HEK293 (cell line): ENCODE results near the gene DLGAP4.

Experiments
- CTCF ChIA-PET: fragments of 350-600 bp; formaldehyde crosslinking; extraction: SDS; loops from one replicate; lab custom pipeline; 2021; ENCODE audit warnings: antibody characterized with exemption; lab: Yijun Ruan, JAX
- POLR2A ChIA-PET: fragments of 300-600 bp; formaldehyde crosslinking; extraction: SDS; loops from one replicate; lab custom pipeline; 2020; ENCODE audit warnings: antibody characterized with exemption, inconsistent platforms; lab: Yijun Ruan, JAX
- H3K27ac ChIP-seq: fragments of 200-500 bp; sonication (Bioruptor generic); 2 replicates; pipeline ENCODE4 v1.5.1; 2014; ENCODE audit warnings: low read depth, low read length, control low read depth, inconsistent platforms; ENCODE audit errors: extremely low read depth
- H3K36me3 ChIP-seq, 2 experiments: fragments of 200-500 bp in 1 of 2; sonication (Bioruptor generic) in 1 of 2; 1 replicate in 1 of 2; 2 replicates in 1 of 2; pipeline ENCODE4 v1.5.1; 2014 to 2017; ENCODE audit warnings: inconsistent platforms in 2 of 2, low read length in 2 of 2; ENCODE audit not compliant: control insufficient read depth in 2 of 2, insufficient read depth in 1 of 2
- H3K4me1 ChIP-seq: fragments of 200-500 bp; sonication (Bioruptor generic); 2 replicates; pipeline ENCODE4 v1.5.1; 2014; ENCODE audit warnings: mild to moderate bottlenecking, low read length, inconsistent platforms; ENCODE audit not compliant: control insufficient read depth, insufficient read depth
- H3K4me3 ChIP-seq: 2 replicates; pipeline ENCODE4 v1.5.1; 2011; ENCODE audit warnings: low read depth, mild to moderate bottlenecking, control low read depth, low read length, moderate library complexity
- H3K9me3 ChIP-seq: fragments of 200-500 bp; sonication (Bioruptor generic); 2 replicates; pipeline ENCODE4 v1.5.1; 2014; ENCODE audit warnings: low read depth, low read length, inconsistent platforms; ENCODE audit not compliant: control insufficient read depth, insufficient read depth
- AEBP2 ChIP-seq: fragments of 450-650 bp; formaldehyde crosslinking; IDR thresholded peaks from 2 replicates; pipeline ENCODE4 v1.5.1; 2016; ENCODE audit warnings: missing biosample characterization, missing genetic modification characterization, borderline replicate concordance
- ELK4 ChIP-seq: IDR thresholded peaks from 2 replicates; pipeline ENCODE4 v1.6.1; 2011; ENCODE audit warnings: mild to moderate bottlenecking, low read depth, low read length, borderline replicate concordance
- KLF16 ChIP-seq: fragments of 450-650 bp; formaldehyde crosslinking; IDR thresholded peaks from 2 replicates; pipeline ENCODE4 v1.5.1; 2017; ENCODE audit warnings: missing biosample characterization, missing genetic modification characterization
- KLF7 ChIP-seq: fragments of 450-650 bp; formaldehyde crosslinking; IDR thresholded peaks from 2 replicates; pipeline ENCODE4 v1.5.1; 2016; ENCODE audit warnings: missing biosample characterization, missing genetic modification characterization, borderline replicate concordance
- KLF9 ChIP-seq: fragments of 450-650 bp; formaldehyde crosslinking; IDR thresholded peaks from 2 replicates; pipeline ENCODE4 v1.5.1; 2016; ENCODE audit warnings: missing biosample characterization, missing genetic modification characterization, low read depth
- OSR2 ChIP-seq: fragments of 450-650 bp; formaldehyde crosslinking; IDR thresholded peaks from 2 replicates; pipeline ENCODE4 v1.5.1; 2016; ENCODE audit warnings: missing biosample characterization, missing genetic modification characterization
- TRIM28 ChIP-seq: IDR thresholded peaks from 2 replicates; pipeline ENCODE4 v1.6.1; 2011; ENCODE audit warnings: low read length, control low read depth, borderline replicate concordance
- ZBTB11 ChIP-seq: fragments of 450-650 bp; formaldehyde crosslinking; conservative IDR thresholded peaks from 2 replicates; pipeline ENCODE4 v1.5.1; 2016; ENCODE audit warnings: low read depth, missing biosample characterization, missing genetic modification characterization
- ZBTB7A ChIP-seq: fragments of 450-650 bp; formaldehyde crosslinking; IDR thresholded peaks from 2 replicates; pipeline ENCODE4 v1.5.1; 2016; ENCODE audit warnings: low read depth, missing biosample characterization, missing genetic modification characterization
- ZNF133 ChIP-seq: fragments of 450-650 bp; formaldehyde crosslinking; IDR thresholded peaks from 2 replicates; pipeline ENCODE4 v1.5.1; 2016; ENCODE audit warnings: missing biosample characterization, missing genetic modification characterization
- ZNF214 ChIP-seq: fragments of 450-650 bp; formaldehyde crosslinking; IDR thresholded peaks from 2 replicates; pipeline ENCODE4 v1.5.1; 2017; ENCODE audit warnings: missing biosample characterization, mild to moderate bottlenecking, missing genetic modification characterization, borderline replicate concordance
- ZNF221 ChIP-seq: fragments of 450-650 bp; formaldehyde crosslinking; IDR thresholded peaks from 2 replicates; pipeline ENCODE4 v1.5.1; 2017; ENCODE audit warnings: missing biosample characterization, missing genetic modification characterization, borderline replicate concordance
- ZNF23 ChIP-seq: fragments of 450-650 bp; formaldehyde crosslinking; IDR thresholded peaks from 2 replicates; pipeline ENCODE4 v1.5.1; 2016; ENCODE audit warnings: missing biosample characterization, missing genetic modification characterization, borderline replicate concordance
- ZNF24 ChIP-seq: fragments of 450-650 bp; formaldehyde crosslinking; IDR thresholded peaks from 2 replicates; pipeline ENCODE4 v1.5.1; 2016; ENCODE audit warnings: missing biosample characterization, missing genetic modification characterization
- ZNF488 ChIP-seq: fragments of 450-650 bp; formaldehyde crosslinking; IDR thresholded peaks from 2 replicates; pipeline ENCODE4 v1.5.1; 2016; ENCODE audit warnings: missing biosample characterization, missing genetic modification characterization
- ZNF521 ChIP-seq: fragments of 450-650 bp; formaldehyde crosslinking; IDR thresholded peaks from 2 replicates; pipeline ENCODE4 v1.5.1; 2017; ENCODE audit warnings: missing biosample characterization, mild to moderate bottlenecking, missing genetic modification characterization
- ZNF548 ChIP-seq: fragments of 450-650 bp; formaldehyde crosslinking; IDR thresholded peaks from 2 replicates; pipeline ENCODE4 v1.5.1; 2016; ENCODE audit warnings: missing biosample characterization, missing genetic modification characterization
- ZNF610 ChIP-seq: fragments of 450-650 bp; formaldehyde crosslinking; IDR thresholded peaks from 2 replicates; pipeline ENCODE4 v1.5.1; 2016; ENCODE audit warnings: missing biosample characterization, missing genetic modification characterization, borderline replicate concordance
- ZNF692 ChIP-seq: fragments of 450-650 bp; formaldehyde crosslinking; IDR thresholded peaks from 2 replicates; pipeline ENCODE4 v1.5.1; 2016; ENCODE audit warnings: missing biosample characterization, missing genetic modification characterization

The DLGAP4 gene

GRCh38 chr20:36281785-36282380 lies 24.3 kb upstream of the DLGAP4 start:
- no peaks in the 10 kb centered on the region for H3K9me3 ChIP-seq

GRCh38 chr20:36284751-36285150 lies 21.4 kb upstream of the DLGAP4 start:
- ChIA-PET CTCF (interaction anchor here (0.7 to 2.2 kb wide), 2 partner anchors 115 to 663 kb away, joined by 3 to 5 read pairs; no protein-coding TSS in a partner anchor), POLR2A (no interaction called here)
- H3K9me3 ChIP-seq: no peaks in the 10 kb centered on the region
- no peaks in the 10 kb centered on the region for H3K4me1 ChIP-seq
- no peak overlapping the region for H3K27ac ChIP-seq
- H3K4me3 ChIP-seq: no peak overlapping the region
- TF ChIP-seq ZBTB11 (tag by site-specific recombination): no peak
- TF ChIP-seq ZBTB7A (tag by site-specific recombination): no peak
- TF ChIP-seq ZNF521 (tag by site-specific recombination): no peak
- TF ChIP-seq ZNF24: no peak
- TF ChIP-seq ELK4: no peak
- TF ChIP-seq ZNF133 (tag by site-specific recombination): no peak
- no peak for TF ChIP-seq ZNF548 (tag by site-specific recombination)
- TF ChIP-seq AEBP2 (tag by site-specific recombination): no peak
- no peak for TF ChIP-seq OSR2 (tag by site-specific recombination)
- no peak for TF ChIP-seq KLF7 (tag by site-specific recombination)
- no peak for TF ChIP-seq ZNF610
- TF ChIP-seq, all 188 proteins: peak for 0
- H3K36me3 ChIP-seq: no peaks in the 10 kb centered on the region

More at GRCh38 chr20:36281785-36282380, 24.3 kb upstream of the DLGAP4 start:
- no peak overlapping the region for H3K27ac ChIP-seq
- no peak for TF ChIP-seq KLF9
- no peaks in the 10 kb centered on the region for H3K36me3 ChIP-seq
- H3K4me3 ChIP-seq: no peak overlapping the region
- POLR2A ChIA-PET: no interaction called here
- no peaks in the 10 kb centered on the region for H3K4me1 ChIP-seq
- CTCF ChIA-PET: no interaction called here

- Histone ChIP-seq H3K27ac (no peak overlapping the region), H3K36me3 (no peaks in the 10 kb centered on the region), H3K4me1 (no peaks in the 10 kb centered on the region), H3K4me3 (no peak overlapping the region), H3K9me3 (no peaks in the 10 kb centered on the region)
- ChIA-PET CTCF (interaction anchor here (2.2 kb wide), 1 partner anchor 114 kb away, joined by 5 read pairs; no protein-coding TSS in a partner anchor), POLR2A (no interaction called here)
- TF ChIP-seq KLF16 (tag by site-specific recombination) (no peak), ZNF221 (no peak), ZNF214 (tag by site-specific recombination) (no peak), ZNF488 (no peak), TRIM28 (no peak), ZNF692 (tag by site-specific recombination) (no peak), ZNF23 (no peak)
Observed at GRCh38 chr20:36285746-36286447, 20.2 kb upstream of the DLGAP4 start.
